HG02623 (cell line): ENCODE results near the gene TTC3.
"Not testable (repeated sequence)": the region's sequence is repeated elsewhere in the genome, so short reads cannot be mapped to it uniquely, and the experiment has no call there.

Experiments
- ATAC-seq: cut with Tn5 transposase; IDR thresholded peaks from one replicate; pipeline ENCODE4 v1.9.1; 2021; ENCODE audit warnings: moderate library complexity; ENCODE audit not compliant: unreplicated experiment

Gene TTC3

DNA sequence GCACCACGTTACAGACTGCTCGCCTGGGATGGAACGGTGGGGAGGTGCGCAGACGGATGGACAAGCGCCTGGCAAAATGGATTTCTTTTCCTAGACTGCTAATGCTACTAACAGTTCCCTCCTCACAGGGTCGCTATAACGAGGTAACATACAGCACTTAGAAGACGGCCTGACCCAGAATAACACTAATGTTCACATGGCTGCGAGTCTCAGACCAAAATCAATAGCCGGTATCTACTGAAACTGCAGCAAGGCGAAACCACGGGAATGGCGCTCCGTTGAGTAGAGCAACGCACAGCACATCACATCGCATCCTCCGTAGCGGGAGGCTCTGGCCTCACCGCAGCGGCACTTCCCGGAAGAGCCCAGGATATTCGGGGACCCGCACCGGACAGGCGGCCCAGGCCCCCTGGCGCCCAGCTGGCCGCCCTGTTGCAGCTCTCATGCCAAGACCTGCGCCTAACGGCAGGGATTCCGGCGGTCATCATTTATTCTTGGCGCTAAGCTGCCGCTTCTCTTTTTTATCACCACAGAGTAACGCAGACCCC is 147.5 kb downstream of the TTC3 start:
- ATAC-seq: peak; percentile 25

GRCh38 chr21:37220981-37221664 is 148.1 kb downstream of the TTC3 start:
- peak; percentile 81 for ATAC-seq

- not testable (repeated sequence) for ATAC-seq
Measured at GRCh38 chr21:37222248-37222647, 149.2 kb downstream of the TTC3 start.

DNA sequence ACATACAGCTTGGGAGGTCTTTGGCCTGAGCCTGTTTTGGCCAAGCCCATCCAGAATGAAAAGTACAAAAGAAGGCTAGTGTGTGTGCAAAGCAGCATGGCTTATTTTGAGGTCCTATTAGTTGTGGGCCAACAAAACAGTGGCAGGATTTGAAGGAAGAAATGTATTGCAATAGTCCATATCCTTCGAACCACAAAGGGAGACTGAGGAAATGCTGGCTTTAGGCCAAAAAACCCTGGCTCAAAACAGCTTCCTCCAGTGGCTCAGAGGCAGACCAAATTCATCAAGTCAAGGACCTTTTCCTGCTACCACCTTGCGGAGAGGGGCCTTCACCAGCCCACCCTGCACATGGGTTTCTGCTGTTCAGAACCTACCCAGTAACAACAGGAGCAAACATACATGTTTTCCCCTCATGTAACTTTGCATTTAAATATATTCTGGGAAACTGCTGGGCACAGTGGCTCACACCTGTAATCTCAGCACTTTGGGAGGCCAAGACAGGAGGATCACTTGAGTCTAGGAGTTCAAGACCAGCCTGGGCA is 150.8 kb downstream of the TTC3 start:
- no peak for ATAC-seq

DNA sequence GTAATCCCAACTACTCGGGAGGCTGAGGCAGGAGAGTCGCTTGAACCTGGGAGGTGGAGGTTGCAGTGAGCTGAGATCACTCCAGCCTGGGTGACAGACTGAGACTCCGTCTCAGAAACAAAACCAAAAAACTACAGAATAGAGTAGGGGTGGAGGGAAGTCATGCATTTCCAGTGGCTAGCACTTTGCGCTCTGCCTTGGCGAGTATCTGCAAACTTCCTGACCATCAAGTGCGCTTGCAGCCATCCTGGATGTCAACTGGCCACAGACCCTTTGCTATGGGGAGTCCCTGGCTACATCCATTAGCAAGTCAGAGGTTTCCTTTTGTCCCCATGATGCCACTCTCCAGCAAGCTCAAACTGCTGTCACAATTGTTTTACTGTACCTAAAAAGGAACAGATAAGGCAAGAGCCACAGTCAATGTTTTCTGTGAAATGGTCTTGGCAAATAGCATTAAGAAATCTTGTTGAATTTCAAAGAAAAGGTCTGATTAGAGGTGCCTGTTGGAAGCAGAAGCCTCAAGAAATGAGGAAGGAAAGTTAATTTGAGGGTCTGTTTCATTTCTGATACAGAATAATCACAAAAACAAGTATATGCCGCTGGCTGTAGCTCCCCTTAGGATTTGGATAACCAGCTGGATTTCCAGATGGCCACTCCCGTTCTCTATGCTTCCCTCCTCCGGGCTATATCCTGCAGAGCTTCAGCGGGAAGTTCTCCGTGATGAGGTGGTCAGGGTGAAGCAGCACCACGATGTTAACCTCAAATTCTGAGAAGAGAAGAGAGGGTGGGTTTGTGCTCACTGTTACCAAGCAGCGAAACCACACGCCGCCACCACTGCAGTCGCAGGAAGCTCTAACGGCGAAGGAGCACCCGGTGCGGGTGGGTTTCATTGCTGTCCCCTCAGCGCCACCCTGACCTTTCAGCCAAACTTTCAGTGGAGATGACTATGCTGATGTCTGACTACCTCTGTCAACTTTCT is 152.1 kb downstream of the TTC3 start:
- no peak for ATAC-seq

DNA sequence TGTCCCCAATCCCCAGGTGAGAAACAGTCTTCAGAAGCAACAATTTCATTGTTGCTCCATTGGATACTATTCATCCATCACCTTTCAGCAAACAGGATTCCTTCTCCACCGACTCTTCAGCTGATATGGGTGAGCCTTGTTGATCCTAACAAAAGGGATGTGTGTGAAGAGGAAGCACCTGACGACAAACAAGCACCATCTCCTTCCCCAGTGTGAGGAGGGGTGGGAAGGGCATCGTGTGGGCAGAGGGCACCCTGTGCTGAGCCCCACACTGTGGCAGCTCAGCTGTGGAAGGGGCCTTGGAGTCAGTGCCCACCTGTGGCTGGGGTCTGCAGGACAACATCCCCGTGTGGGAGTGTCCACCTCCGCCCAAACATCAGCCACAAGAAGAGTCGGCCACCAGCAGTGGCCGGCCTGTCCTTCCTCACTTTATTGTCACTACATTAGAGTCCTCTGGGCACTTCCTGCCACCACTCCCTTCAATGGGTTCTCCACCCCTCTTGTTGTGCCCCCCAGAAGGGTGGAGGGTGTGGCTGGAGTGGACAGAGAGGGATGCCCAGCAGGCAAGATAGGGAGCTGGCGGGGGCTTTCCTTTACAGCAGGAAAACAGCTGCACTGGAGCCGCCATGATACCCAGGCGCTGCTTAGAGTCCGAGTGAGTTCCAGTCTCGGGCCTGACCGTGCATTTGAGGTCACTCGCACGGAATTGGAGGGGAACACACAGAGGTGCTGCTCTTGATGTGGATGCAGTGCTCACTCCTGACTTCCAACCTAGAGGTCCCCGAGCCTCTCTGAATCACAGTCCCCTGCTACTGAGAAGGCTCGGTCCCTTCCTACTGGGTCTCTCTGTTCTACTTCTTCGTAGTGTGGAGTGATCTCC is 153.2 kb downstream of the TTC3 start:
- no peak for ATAC-seq

DNA sequence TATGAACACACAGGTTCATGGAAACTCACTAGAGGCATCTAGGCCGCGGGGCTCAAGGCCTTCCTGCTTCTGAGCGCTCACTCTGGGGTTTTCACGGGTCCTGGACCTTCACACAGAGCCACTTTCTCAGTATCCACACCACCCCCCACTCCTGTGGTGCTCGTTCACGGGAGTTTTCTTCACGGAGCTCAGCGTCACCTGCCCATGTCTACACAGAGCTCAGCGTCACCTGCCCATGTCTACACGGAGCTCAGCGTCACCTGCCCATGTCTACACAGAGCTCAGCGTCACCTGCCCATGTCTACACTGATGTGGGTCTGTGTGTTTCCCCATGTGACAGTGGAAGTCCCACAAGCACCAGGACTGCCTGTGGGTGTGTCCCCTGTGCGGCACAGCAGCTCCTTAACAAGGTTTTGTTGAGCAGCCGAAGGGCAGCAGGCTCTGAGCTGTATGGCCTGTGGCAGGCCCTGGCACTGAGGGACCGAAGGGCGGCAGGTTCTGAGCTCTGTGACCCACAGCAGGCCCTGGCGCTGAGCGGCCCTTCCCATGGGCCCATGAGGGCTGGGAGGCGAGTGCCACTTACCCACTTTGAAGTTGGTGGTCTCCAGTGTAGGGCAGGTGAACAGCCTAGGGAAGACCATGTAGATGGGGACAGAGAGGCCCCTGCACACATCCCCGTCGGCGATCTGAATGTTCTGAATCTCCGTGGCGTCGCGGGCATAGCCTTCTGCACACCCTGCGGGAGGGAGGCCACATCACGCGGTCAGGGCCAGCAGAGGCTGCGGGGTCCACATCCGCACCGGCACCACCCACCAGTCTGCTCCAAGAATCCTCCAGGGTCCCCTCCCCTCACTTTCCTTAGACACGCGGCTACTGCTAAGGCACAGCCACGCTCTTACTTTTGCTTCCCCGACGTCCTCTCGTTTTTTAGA is 154.3 kb downstream of the TTC3 start:
- no peak for ATAC-seq

DNA sequence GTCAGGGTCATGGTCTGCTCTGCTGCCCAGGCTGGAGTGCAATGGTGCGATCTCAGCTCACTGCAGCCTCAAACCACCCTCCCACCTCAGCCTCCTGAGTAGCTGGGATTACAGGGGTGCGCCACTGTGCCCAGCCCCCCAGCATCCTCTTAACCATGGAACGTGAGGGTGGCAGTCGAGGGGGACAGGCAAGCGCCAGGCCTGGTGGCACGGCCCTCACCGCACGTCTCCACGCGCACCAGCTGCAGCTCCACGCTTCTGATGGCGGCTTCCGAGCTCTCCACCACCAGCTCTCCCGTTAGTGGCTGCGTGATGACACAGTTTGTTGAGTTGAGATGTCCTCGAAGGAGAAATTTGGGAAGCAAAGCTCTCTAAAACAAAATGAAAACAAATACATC is 154.9 kb downstream of the TTC3 start:
- ATAC-seq: no peak

DNA sequence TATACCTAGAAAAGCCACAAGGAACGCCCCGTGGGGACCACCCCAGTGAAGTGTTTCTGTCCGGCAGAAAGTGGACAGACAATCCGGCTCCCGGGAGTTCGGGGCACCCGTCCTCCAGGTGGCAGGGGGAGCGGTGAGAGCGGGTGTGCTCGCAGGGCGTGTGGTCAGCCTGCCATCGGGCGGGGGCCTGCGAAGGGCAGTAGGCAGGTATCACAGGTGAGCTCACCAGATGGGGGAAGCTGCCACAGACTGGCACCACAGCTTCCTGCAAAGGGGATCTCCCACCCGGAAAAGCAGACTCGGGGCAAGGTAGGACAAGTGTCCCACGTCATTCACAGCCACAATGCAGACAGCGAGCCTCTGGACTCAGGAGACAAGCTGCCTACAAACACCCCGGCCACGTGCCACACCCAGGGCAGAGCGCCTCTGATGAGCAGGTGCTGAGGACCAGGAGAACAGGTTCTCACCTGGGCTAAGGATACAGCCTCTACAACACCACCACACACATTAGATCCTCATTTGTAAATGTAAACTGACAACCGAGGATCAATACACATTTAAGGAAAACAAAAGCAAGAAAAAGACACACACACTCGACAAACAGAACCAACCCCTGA is 157.7 kb downstream of the TTC3 start:
- ATAC-seq: no peak

- no peak for ATAC-seq
Measured at GRCh38 chr21:37231249-37231645, 158.2 kb downstream of the TTC3 start.

DNA sequence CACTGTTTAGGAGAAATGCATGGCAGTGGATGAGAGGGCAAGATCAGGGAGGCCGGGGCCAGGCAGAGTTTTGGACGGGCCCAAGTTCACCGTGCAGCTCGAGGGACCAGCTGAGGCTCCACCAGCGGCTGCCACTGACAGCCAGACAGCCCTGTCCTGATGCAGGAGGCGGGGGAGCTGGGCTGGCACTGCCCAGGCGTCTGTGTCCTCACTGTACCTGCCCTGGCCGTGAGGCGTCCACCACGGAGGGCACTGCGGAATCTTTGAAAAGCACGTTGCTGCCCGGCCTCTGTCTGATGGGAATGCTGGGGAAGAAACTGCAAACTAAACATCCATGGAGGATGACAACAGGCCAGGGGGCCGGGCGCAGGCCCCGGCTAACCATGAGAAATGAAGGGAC is 158.6 kb downstream of the TTC3 start:
- ATAC-seq: no peak

DNA sequence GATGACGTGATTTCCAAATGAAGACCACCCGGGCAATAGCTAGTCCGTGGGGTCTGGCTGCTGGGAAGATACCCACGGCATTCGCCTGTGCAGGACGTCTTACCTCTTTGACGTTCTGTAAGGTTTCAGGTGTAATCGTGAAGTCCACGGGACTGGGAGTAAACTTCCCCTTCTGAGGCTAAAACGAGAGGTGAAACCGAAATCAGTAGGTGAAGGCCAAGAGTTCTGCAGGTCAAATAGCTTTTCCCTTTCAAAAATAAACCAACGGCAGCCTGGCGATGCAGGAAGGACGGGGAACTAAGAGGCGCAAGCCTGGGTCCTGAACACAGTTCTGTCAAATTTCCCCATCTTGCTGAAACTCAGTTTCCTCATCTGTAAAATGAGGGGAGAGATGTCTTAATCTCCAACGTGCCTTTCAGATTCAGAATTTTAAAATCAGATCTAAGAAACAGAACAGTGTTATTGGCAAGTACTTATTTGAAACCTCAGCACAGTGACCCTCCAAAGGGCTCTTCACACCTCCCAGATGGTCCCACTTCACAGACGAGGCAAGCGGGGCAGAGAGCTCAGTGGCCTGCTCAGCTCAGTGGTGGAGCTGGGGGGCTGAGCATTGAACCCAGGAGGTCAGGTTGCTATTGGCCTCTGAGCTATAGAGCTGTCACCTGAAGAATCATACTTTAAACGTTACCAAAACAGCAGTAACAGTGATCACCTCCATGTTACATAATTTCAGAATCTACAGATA is 159.4 kb downstream of the TTC3 start:
- no peak for ATAC-seq

DNA sequence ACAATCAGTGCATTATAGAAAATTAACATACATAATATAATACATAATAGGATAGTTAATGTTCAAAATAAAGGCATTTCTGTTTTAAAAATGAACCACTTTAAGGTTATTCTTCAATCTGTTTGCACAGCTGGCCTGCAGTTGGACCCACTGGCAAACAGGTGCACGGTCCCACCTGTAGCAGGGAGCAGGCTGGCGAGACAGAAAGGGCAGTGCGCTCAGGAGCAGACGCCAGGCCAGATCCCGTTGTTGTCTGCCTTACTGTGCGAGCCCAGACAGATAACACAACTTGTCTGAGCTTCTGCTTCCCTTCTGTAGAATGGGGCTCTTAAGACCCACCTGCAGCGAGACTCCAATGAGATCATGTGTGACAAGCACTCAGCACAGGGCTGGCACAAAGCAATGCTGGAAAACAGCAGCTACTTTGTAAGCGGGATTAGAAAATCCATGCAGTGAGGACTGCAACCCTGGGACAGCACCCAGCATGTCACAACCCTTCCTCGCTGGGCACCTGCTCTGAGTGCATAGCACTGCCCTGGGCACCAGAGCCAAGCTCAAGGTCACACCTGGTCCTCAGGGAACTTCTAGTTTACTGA is 160.6 kb downstream of the TTC3 start:
- ATAC-seq: no peak

- ATAC-seq: no peak
Measured at GRCh38 chr21:37237346-37237745, 164.3 kb downstream of the TTC3 start.

- no peak for ATAC-seq
Measured at GRCh38 chr21:37237764-37238163, 164.7 kb downstream of the TTC3 start.

- no peak for ATAC-seq
Measured at GRCh38 chr21:37240978-37241377, 167.9 kb downstream of the TTC3 start.

DNA sequence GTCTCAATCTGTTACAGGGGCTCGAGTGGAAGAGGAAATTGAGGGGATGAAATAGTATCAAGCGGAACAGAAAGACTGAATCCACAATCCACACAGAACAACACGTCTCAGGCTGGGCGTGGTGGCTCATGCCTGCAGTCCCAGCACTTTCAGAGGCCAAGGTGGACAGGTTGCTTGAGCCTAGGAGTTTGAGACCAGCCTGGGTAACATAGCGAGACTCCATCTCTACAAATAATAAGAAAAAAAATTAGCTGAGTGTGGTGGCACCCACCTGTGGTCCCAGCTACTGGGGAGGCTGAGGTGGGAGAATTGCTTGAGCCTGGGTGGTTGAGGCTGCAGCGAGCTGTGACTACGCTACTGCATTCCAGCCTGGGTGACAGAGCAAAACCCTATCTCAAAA is 168.4 kb downstream of the TTC3 start:
- ATAC-seq: no peak

GRCh38 chr21:37243961-37244360 is 170.9 kb downstream of the TTC3 start:
- no peak for ATAC-seq
